SK-N-SH (cell line): ENCODE measurements around the gene STON2. TPM values are rescaled to one million over a fixed set of nuclear protein-coding genes. Genes with fewer than 3 reads are reported as not detected.

Source experiments
- CTCF ChIA-PET: fragments of 300-600, 350-600 bp; formaldehyde crosslinking; extraction: SDS; loops from one replicate; lab custom pipeline; 2021; lab: Yijun Ruan, JAX
- POLR2A ChIA-PET: fragments of 350-600 bp; sonication (Branson Sonifier 250); formaldehyde crosslinking; extraction: SDS; loops from one replicate; lab custom pipeline; 2020; ENCODE audit warnings: antibody characterized with exemption, inconsistent platforms; lab: Yijun Ruan, JAX
- DNase-seq: peaks from one replicate; pipeline ENCODE4 v3.0.0; 2012
- H2AFZ ChIP-seq: fragments of 200-600 bp; sonication (generic); 2 replicates; pipeline ENCODE4 v1.8.1; 2016; ENCODE audit warnings: antibody characterized with exemption, mild to moderate bottlenecking, low read depth
- H3F3A ChIP-seq: fragments of 200-600 bp; sonication (generic); replicated peaks from 2 replicates; pipeline ENCODE3; 2016; ENCODE audit warnings: antibody characterized with exemption, mild to moderate bottlenecking; ENCODE audit not compliant: insufficient read depth
- H3K27ac ChIP-seq, 2 experiments: fragments of 200-500 bp in 1 of 2; fragments of 200-600 bp in 1 of 2; sonication (Bioruptor generic) in 1 of 2; sonication (generic), shearing (Covaris generic) in 1 of 2; 2 replicates each; pipeline versions ENCODE4 v1.5.1 to v1.6.1; 2014 to 2016; ENCODE audit warnings: low read depth in 2 of 2, inconsistent platforms in 1 of 2, low read length in 1 of 2, mild to moderate bottlenecking in 1 of 2, mixed read lengths in 1 of 2
- H3K27me3 ChIP-seq: fragments of 200-600 bp; sonication (generic), shearing (Covaris generic); 2 replicates; pipeline ENCODE4 v1.6.1; 2016; ENCODE audit warnings: mixed run types; ENCODE audit not compliant: insufficient read depth
- H3K36me3 ChIP-seq, 2 experiments: fragments of 200-500 bp in 1 of 2; fragments of 200-600 bp in 1 of 2; sonication (Bioruptor generic) in 1 of 2; sonication (generic) in 1 of 2; replicated peaks in 1 of 2; 2 replicates each; pipeline versions ENCODE3 to v1.5.1; 2014 to 2016; ENCODE audit warnings: low read length in 1 of 2, mild to moderate bottlenecking in 1 of 2; ENCODE audit not compliant: insufficient read depth in 2 of 2, control insufficient read depth in 1 of 2
- H3K4me1 ChIP-seq, 2 experiments: fragments of 200-500 bp in 1 of 2; fragments of 200-600 bp in 1 of 2; sonication (Bioruptor generic) in 1 of 2; sonication (generic), shearing (Covaris generic) in 1 of 2; 2 replicates each; pipeline versions ENCODE4 v1.5.1 to v1.6.1; 2014 to 2016; ENCODE audit warnings: low read depth in 1 of 2, low read length in 1 of 2, mixed run types in 1 of 2; ENCODE audit not compliant: insufficient read depth in 2 of 2, control insufficient read depth in 1 of 2
- H3K4me2 ChIP-seq: fragments of 200-600 bp; sonication (generic), shearing (Covaris generic); 2 replicates; pipeline ENCODE4 v1.6.1; 2017; ENCODE audit warnings: mixed run types
- H3K4me3 ChIP-seq, 2 experiments: fragments of 200-500 bp in 1 of 2; fragments of 200-600 bp in 1 of 2; sonication (Bioruptor generic) in 1 of 2; sonication (generic), shearing (Covaris generic) in 1 of 2; 2 replicates each; pipeline versions ENCODE4 v1.5.1 to v1.8.1; 2014 to 2016; ENCODE audit warnings: low read depth in 2 of 2, inconsistent platforms in 1 of 2, low read length in 1 of 2, mild to moderate bottlenecking in 1 of 2, mixed read lengths in 1 of 2, moderate library complexity in 1 of 2
- H3K79me2 ChIP-seq: fragments of 200-600 bp; sonication (generic); 2 replicates; pipeline ENCODE4 v1.8.1; 2017; ENCODE audit warnings: mild to moderate bottlenecking; ENCODE audit not compliant: insufficient read depth
- H3K9ac ChIP-seq: fragments of 200-600 bp; sonication (generic); 2 replicates; pipeline ENCODE4 v1.6.1; 2017; ENCODE audit warnings: mixed run types
- H3K9me2 ChIP-seq: fragments of 200-600 bp; sonication (generic); 2 replicates; pipeline ENCODE4 v1.6.1; 2017; ENCODE audit warnings: mixed run types
- H3K9me3 ChIP-seq: fragments of 200-600 bp; sonication (generic); 2 replicates; pipeline ENCODE4 v1.6.1; 2017; ENCODE audit warnings: mixed run types, mild to moderate bottlenecking, moderate library complexity
- H4K20me1 ChIP-seq: fragments of 200-600 bp; sonication (generic); 2 replicates; pipeline ENCODE4 v1.6.1; 2017; ENCODE audit warnings: mild to moderate bottlenecking, mixed run types; ENCODE audit not compliant: insufficient read depth
- CHD2 ChIP-seq: fragments of 150-350 bp; IDR thresholded peaks from 2 replicates; pipeline ENCODE4 v1.6.1; 2018; ENCODE audit warnings: low read length; ENCODE audit not compliant: partially characterized antibody
- CTCF ChIP-seq: fragments of 200-600 bp; sonication (generic); IDR thresholded peaks from 2 replicates; pipeline ENCODE4 v1.6.1; 2017; ENCODE audit warnings: antibody characterized with exemption, mild to moderate bottlenecking, moderate library complexity
- ELF1 ChIP-seq: IDR thresholded peaks from 2 replicates; pipeline ENCODE4 v1.4.0; 2012
- EP300 ChIP-seq, 2 experiments: IDR thresholded peaks; 2 replicates each; pipeline versions ENCODE4 v1.4.0 to v1.6.1; 2012; ENCODE audit warnings: borderline replicate concordance in 1 of 2, low read depth in 1 of 2, low read length in 1 of 2
- FOXJ3 ChIP-seq: sonication (generic); formaldehyde crosslinking; IDR thresholded peaks from 2 replicates; pipeline ENCODE4 v1.5.1; 2020; ENCODE audit warnings: mild to moderate bottlenecking, missing genetic modification reagents
- GATA2 ChIP-seq: sonication (generic); formaldehyde crosslinking; IDR thresholded peaks from 2 replicates; pipeline ENCODE4 v1.5.0; 2020; ENCODE audit warnings: mild to moderate bottlenecking, missing genetic modification reagents
- JUND ChIP-seq: IDR thresholded peaks from 2 replicates; pipeline ENCODE4 v1.4.0; 2012
- MAX ChIP-seq: IDR thresholded peaks from 2 replicates; pipeline ENCODE4 v1.4.0; 2012; ENCODE audit warnings: low read depth
- MXI1 ChIP-seq: IDR thresholded peaks from 2 replicates; pipeline ENCODE4 v1.6.1; 2012; ENCODE audit warnings: mild to moderate bottlenecking, low read depth, low read length, improper control_type of control experiment
- NFIC ChIP-seq: IDR thresholded peaks from 2 replicates; pipeline ENCODE4 v1.4.0; 2012; ENCODE audit warnings: borderline replicate concordance
- NRF1 ChIP-seq: IDR thresholded peaks from 2 replicates; pipeline ENCODE4 v1.6.1; 2012; ENCODE audit warnings: low read depth, mild to moderate bottlenecking, low read length
- RAD21 ChIP-seq: IDR thresholded peaks from 2 replicates; pipeline ENCODE4 v1.6.1; 2012; ENCODE audit warnings: mild to moderate bottlenecking, low read length
- RXRA ChIP-seq: IDR thresholded peaks from 2 replicates; pipeline ENCODE4 v1.4.0; 2012; ENCODE audit warnings: low read depth, mild to moderate bottlenecking, borderline replicate concordance
- SIN3A ChIP-seq: IDR thresholded peaks from 2 replicates; pipeline ENCODE4 v1.6.1; 2012; ENCODE audit warnings: low read depth, mild to moderate bottlenecking, low read length, moderate library complexity, borderline replicate concordance
- TCF12 ChIP-seq: IDR thresholded peaks from 2 replicates; pipeline ENCODE4 v1.4.0; 2012
- YY1 ChIP-seq: IDR thresholded peaks from 2 replicates; pipeline ENCODE4 v1.4.0; 2012; ENCODE audit warnings: low read depth, mild to moderate bottlenecking
- WGBS: methylation state at CpG from one replicate; pipeline ENCODE4 v1.1.6; 2017; ENCODE audit warnings: low lambda C conversion rate; 5-methylcytosine and 5-hydroxymethylcytosine counted together
- polyA plus RNA-seq, 3 experiments: library from polyadenylated mRNA; depleted of rRNA; stranded (reverse); fragments of >200 nt; gene quantifications; 2 replicates each; pipeline ENCODE4 v1.2.3, GENCODE V29; 2012

STON2 gene
- polyA plus RNA-seq, 1 of the 3 experiments (the other 2 are of a cell fraction), result not detected

- 67% methylated on average over 19 of the region's 19 CpGs for WGBS
- no peaks in the 10 kb centered on the region for H4K20me1 ChIP-seq
- POLR2A ChIA-PET, result no interaction called here
- H3K4me3 ChIP-seq, result no peak overlapping the region
- no peaks in the 10 kb centered on the region for H3K9me2 ChIP-seq
- no peaks in the 10 kb centered on the region for H3F3A ChIP-seq
- H3K4me1 ChIP-seq, result no peaks in the 10 kb centered on the region
- no peak for TF ChIP-seq YY1
- no peak for TF ChIP-seq FOXJ3 (CRISPR knock-in tag)
- no peak for TF ChIP-seq GATA2 (CRISPR knock-in tag)
- TF ChIP-seq NFIC, result no peak
- TF ChIP-seq JUND, result no peak
- no peak for TF ChIP-seq EP300 (IDR thresholded peaks at IDR 0.05; ENCODE audit: borderline replicate concordance in 1 of 2, low read depth in 1 of 2, low read length in 1 of 2)
- TF ChIP-seq MXI1, result no peak
- TF ChIP-seq ELF1, result no peak
- no peak for TF ChIP-seq TCF12
- TF ChIP-seq RAD21, result no peak
- TF ChIP-seq, all 33 proteins: peak for 0
- Histone ChIP-seq H2AFZ (no peak overlapping the region), H3K79me2 (no peaks in the 10 kb centered on the region), H3K9me3 (no peaks in the 10 kb centered on the region), H3K9ac (no peak overlapping the region), H3K27ac (no peak overlapping the region), H3K27me3 (no peaks in the 10 kb centered on the region), H3K4me2 (no peak overlapping the region), H3K36me3 (no peaks in the 10 kb centered on the region)
- CTCF ChIA-PET, result no interaction called here
- DNase-seq, result no peak
Measured at GRCh38 chr14:81412779-81413178, 12.7 kb upstream of the STON2 start.

DNA sequence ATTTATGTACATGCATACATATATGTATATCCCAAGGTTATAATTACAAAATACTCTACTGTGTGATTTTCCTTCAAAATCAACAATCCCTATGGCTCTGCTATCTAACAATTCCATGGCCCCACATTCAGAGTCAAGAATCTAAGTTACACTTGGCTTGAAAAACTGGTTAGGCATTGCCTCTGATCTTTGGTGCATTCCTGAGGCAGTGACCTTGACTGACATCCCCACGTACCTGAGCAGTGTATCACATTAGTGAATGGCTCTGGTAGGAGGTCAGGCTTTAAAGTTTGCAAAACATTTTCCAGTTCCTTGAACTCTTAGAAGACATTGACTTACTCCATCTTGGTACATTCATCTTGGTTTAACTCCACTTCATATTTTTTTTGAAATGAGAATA is 8.5 kb upstream of the STON2 start:
- no peaks in the 10 kb centered on the region for H4K20me1 ChIP-seq

More for the DNA sequence above, 8.5 kb upstream of the STON2 start:
- Histone ChIP-seq H3K4me1 (no peaks in the 10 kb centered on the region; a peak in 1 of 4 replicates), H3K9me3 (no peaks in the 10 kb centered on the region)
- TF ChIP-seq CHD2, result no peak
- TF ChIP-seq MAX, result no peak
- no peak for TF ChIP-seq YY1
- TF ChIP-seq JUND, result no peak
- TF ChIP-seq CTCF, result no peak
- TF ChIP-seq FOXJ3 (CRISPR knock-in tag), result no peak
- TF ChIP-seq NFIC, result no peak
- TF ChIP-seq SIN3A, result no peak
- TF ChIP-seq RXRA, result no peak
- no peak for TF ChIP-seq NRF1
- TF ChIP-seq, all 33 proteins: peak for 0
- Histone ChIP-seq H3K4me3 (no peak overlapping the region), H3K79me2 (no peaks in the 10 kb centered on the region), H2AFZ (no peak overlapping the region), H3K36me3 (no peaks in the 10 kb centered on the region), H3K27ac (no peak overlapping the region), H3K9ac (no peak overlapping the region), H3K9me2 (no peaks in the 10 kb centered on the region), H3K4me2 (no peak overlapping the region), H3F3A (no peaks in the 10 kb centered on the region), H3K27me3 (no peaks in the 10 kb centered on the region)
- CTCF ChIA-PET, result no interaction called here
- DNase-seq, result no peak
- POLR2A ChIA-PET, result no interaction called here
- WGBS, result 8% methylated on average over 1 of the region's 1 CpG
